ENCODE measurements around the gene MYOCD.

The MYOCD gene

DNA sequence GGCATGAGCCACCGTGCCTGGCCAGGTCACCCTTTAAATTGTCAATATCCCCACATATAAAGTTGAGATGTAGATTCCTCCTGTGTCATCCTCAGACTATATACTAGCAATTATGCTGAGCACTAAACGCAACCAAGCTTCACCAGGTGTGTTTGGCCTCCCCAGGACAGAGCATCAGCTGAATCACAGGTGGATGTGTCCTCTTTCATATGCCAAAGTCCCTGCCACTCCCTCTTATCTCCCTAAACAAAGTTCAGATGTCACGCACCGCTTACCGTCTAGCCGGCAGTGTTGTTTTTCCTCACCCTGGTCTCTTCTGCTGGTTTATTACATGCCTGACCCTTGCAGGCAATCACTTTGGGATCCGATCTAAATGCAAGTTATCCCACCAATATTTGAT, 79.8 kb downstream of the MYOCD start:
- no peak for DNase-seq (ENCODE audit: low read depth, low spot score)

DNA sequence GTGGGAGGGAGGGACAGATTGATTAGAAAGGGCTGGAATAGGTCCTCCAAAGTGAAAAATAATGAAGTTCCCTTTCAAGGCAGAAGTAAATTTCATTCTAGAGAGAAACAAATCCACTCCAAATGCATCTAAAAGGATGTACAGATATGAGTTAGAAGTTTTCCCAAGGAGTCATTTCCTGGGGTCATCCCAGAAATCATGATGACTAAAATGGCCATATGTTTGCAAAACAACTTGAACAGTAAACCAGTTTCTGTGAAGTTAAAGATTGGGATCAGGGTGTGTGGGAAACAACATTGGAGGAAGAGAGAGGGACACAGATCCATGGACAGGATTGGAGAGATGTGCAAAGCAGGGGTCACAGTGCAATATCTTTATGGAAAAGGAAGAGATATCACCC, 91.1 kb downstream of the MYOCD start:
- no peak for DNase-seq (ENCODE audit: low read depth, low spot score)

DNA sequence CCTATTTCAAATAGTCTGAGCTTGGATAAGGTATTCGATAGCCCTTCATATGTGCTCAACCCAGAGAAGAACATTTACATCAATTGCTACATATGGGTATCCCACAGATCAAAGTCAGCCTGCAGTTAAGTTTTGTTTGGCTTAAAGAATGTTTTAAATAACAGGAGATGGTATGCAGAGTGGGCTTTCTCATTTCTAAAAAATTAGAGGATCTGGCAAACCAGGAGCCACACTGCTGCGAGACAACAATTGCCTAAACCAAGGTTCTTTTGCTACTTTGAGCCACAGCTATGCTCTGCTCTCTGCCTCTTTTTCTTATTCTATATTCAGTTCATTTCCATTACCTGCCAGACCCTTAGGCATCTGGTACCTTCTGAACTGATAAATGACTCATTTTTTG, 93.4 kb downstream of the MYOCD start:
- no peak for DNase-seq (ENCODE audit: low read depth, low spot score)

DNA sequence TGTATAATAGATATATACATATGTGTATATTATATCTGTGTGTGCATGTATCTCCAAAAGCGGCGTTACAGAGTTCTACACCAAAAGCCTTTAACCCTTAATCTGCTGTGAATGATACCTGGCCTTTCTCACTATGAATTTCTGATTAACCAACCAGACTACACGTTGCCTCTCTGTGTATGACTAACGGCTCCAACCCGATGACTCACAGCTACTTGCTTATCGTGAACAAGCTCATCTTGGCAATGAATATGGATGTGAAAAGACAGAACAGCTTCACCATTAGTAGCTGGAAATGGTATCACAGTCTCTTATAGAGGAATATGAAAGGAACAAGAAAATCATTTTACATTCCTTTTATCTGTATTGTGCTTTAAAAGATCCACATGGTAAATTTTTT, 99.9 kb downstream of the MYOCD start:
- DNase-seq (ENCODE audit: low read depth, low spot score): no peak

DNA sequence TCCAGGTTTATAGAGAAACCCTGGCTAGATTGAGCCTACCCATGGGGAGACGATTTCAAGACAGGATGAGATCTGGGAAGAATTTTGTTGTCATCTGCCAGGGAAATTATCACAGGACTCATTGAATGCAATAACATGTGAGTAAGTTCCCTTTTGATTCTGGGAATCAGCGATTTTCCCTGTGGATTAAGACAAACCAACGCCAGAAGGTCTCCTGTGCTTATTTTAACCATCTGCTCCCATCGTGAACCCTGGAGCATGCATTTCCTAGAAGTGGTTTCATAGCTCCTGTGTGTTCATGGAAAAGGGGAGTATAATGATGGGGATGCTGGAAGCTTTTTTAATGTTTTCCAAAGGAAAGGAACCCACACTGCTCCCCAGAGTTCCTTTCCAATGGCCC, 102.6 kb downstream of the MYOCD start:
- no peak for DNase-seq (ENCODE audit: low read depth, low spot score)

DNA sequence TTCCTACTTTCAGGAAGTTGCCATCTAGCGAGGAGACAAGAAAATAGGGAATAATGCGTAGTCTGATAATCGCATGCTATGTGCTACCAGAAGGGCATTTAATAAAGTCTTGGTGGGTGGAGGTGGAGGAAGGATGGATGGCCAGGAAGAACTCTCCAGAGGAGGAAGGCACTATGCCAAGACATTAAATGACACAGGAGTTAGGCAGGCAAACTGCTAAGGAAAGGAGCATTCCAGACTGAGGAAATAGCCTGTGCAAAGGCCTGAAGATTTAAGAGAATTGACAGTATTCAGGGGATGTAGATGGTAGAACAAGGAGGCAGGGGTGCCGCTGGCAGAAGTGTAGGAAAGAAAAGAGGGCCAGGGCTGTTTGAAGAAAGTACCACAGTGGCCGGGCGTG, 104.3 kb downstream of the MYOCD start:
- DNase-seq (ENCODE audit: low read depth, low spot score): no peak

DNA sequence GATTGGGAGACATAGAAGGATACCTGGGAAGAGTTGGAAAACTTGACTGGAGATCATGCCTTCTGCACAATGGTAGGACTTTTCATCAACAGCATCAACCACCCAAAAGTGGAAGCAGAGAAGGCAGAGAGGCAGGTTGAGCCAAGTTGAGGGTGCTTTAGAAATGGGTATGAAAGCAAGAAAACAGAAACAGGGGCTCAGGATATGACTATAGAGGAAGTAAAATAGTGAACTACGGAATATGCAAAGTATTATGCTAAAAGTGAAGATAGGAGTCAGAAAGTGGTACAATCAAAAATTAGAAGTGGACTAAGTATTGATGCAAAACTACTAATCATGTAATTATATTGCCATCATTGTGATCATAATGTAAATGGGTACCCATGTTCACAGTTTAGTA, 107.5 kb downstream of the MYOCD start:
- DNase-seq (ENCODE audit: low read depth, low spot score): no peak

DNA sequence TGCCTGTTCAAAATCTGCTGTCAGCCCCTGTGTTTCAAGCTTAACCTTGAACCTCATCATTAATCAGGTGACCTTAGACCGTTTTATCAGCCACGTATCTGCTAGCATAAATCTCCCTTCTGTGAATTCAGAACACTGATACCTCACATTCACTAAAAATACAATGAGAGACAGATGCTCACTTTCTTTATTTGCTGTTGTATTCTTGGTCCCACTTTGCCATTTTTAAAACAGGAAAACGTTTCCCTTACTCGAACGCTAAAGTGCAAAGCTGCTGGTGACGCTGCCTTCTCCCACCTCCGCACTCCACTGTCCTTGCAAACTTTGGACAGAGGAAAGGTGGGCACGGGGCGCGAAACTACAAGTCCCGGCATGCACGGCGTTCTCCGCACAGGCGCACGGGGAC, 123.4 kb downstream of the MYOCD start:
- DNase-seq (ENCODE audit: low read depth, low spot score): peak; percentile 47

DNA sequence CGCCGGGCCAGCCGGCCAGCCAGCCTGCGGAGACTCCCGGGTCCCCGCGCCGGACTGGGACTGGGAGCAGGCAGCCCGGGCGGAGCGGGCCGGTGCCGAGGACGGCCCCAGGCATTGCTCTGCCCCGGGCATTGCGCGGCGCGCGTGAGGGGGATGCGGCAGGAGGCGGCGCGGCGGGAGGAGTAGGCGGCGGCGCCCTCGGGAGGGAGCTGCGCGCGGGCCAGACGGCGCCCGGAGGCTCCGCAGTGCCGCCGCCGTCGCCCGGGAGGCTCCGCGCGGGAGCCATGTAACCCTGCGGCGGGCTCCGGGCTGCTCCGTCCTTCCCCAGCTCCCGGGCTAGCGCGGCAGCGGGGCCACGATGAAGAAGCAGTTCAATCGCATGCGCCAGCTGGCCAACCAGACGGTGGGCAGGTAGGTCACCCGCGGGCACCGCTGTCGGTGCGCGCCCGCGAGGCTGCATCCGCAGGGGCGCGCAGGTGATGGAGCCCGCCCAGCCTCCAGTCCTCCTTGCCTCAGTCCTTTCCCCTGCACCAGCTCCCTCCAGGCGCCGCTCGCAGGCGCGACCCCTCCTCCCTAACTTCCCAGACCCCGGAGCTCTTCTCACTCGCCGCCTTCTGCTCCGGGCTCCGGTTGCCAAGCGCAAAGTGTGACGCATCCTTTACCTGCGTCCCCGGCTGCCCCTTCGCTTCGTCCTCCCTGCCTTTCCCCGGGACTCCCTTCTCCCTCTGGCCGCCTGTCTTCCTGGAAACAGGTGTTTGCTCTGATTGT, 124.0 kb downstream of the MYOCD start, which contains the start of gene ARHGAP44:
Gene ARHGAP44, plus strand, starts transcription at position 18 of the 768 bp plus-strand sequence. Its CDS starts 341 bp downstream, at position 359.
- no peak for DNase-seq (ENCODE audit: low read depth, low spot score)

DNA sequence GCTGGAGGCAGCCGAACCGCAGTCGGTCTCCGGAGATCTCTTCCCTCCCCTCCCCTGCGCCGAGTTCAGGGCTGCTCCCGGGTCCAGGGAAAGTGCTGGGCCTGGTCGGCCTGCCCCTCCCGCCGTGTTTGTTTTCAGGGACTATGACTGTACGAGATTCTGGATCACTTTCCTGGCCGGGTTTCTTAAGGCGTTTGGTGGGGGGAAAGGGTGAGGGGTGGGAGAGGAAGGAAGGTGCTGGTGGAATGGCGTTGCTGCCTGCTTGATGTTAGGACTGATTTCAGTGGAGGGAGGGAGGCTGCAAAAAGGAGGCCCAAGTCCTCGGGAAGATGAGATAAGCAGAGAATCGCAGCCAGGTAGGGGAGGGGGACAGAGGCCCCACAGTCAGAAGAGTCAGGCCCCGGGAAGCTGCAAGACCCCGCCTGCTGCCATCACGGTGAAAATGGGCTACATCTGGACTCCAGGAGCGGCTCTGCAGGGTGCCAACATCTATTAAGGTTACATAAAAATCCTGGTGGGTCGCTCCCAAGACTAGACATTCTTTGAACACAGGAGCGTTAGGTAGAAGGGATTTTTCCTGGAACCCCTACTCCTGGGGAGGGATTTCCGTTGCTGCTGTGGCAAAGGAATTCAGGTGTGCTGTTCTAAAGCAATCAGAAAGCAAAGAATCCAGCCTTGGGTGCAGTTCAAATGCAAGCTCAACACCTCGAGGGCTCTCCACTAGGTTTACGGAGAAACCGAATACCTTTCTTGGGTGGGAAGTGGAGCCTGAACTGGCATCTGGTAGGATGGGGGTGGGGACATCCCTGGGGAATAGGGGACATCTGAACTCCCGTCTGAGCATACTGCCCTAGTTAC, 124.8 kb downstream of the MYOCD start:
- DNase-seq (ENCODE audit: low read depth, low spot score): no peak

DNA sequence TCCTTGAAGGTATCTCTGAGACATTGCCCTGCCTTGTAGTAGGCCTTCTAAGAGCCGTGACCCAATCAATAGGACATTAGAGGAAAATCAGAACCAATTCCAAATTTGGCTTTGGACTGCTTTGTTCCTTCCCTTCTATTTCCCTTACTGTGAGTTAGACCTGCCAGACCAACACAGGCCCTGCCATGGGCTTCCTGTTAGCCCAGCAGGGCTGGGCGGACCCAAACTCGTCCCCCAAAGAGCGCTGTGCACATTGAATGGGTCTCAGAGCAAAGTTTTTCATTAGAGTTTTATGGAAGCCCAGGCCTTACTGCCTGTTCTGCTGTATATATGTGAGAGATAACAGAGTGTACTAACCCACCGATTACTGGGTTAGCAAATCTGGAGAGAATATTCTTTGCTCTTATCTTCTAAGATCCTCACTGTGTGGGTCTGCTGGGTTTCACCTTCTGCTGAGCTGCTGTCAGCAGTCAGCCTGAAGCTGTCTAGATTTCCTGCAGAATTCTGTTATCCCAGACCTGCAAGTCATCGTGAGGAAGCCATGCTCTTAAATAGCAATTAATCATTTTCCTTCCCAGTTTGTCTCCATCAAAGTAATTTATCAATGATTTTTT, 129.3 kb downstream of the MYOCD start:
- DNase-seq (ENCODE audit: low read depth, low spot score): no peak

DNA sequence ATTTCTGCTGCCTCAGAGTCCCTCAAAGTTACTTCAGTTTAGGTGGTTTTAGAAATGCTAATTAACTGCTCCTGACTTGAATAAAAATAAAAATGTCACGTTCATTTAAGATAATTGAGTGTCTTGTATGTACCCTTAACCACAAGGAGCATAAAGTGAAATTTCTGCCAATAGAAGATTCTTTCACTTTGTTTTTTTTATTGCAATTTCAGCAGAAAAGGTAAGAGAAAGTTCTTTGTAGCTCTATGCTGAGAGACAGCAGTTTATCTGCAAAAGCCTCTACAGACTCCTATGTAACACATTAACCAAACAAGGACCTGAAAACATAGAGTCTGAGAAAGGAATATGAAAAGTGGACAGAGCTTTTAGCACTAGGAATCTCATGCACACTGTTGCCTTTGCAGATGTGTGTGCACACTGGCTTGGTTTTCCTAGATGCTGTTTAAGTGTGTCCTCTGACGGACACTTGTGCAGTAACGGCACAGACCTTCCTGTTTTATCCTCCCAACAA, 135.2 kb downstream of the MYOCD start:
- DNase-seq (ENCODE audit: low read depth, low spot score): no peak

DNA sequence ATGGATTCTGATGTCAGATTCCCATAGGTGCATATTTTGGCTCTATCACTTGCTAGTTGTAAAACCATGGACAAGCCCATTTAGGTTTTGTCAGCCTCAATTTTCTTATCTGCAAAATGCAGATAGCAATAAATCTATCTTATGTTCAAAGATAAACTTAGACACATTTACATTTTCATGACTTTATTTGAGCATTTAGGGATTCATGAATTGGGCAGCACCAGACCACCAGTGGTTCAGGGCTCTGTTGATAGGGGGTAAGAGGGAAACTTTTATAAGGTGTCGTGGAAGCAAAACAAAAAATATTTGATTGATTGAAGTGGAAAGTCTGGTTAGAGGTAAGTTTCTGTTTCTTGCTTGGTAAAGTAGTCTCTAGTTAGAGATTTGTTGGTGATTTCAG, 140.9 kb downstream of the MYOCD start:
- DNase-seq (ENCODE audit: low read depth, low spot score): no peak

DNA sequence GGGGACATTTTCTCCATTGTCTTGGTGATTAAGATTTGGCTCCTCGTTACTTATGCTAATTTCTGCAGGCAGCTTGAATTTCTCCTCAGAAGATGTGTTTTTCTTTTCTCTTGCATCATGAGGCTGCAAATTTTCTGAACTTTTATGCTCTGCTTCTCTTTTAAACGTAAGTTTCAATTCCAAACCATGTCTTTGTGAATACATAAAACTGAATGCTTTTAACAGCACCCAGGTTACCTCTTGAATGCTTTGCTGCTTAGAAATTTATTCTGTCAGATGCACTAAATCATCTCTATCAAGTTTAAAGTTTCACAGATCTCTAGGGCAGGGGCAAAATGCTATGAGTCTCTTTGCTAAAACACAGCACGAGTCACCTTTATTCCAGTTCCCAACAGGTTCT, 143.0 kb downstream of the MYOCD start:
- DNase-seq (ENCODE audit: low read depth, low spot score): no peak

DNA sequence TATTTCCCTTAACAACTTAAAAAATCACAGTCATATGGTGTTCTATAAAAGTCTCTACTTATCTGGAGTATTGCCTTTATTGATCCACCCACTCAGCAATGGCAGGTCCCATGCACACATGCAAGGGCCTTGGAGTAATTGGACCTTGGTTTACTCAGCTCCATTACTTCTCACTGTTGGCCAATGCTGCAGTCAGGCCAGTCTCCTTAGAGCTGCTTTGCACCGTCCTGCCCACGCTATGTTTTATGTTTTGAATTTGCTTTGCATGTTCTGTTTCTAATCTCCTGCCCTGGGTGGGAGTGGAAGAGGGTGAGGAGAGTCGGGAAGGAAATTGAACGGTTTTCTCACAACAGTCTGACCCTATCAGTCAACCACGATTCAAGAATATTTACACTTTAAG, 147.2 kb downstream of the MYOCD start:
- DNase-seq (ENCODE audit: low read depth, low spot score): no peak

DNA sequence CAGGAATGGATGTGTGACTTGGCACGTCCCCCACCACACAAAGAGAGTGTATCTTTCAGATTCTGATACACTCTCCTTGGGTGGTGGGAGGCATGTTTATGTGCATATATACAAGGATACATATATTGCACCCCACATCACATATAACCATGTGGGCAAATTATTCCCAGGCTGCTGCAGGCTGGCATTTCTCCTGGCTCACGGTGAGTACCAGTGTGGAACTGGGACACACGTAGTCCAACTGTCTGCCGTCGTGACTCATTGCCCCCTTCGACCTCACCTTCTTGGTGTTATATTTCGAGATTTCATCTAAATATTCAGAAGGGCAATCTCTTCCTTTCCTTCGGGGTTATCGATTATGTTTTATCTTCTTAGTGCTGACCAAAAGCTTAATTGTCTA, 148.0 kb downstream of the MYOCD start:
- DNase-seq (ENCODE audit: low read depth, low spot score): no peak

DNA sequence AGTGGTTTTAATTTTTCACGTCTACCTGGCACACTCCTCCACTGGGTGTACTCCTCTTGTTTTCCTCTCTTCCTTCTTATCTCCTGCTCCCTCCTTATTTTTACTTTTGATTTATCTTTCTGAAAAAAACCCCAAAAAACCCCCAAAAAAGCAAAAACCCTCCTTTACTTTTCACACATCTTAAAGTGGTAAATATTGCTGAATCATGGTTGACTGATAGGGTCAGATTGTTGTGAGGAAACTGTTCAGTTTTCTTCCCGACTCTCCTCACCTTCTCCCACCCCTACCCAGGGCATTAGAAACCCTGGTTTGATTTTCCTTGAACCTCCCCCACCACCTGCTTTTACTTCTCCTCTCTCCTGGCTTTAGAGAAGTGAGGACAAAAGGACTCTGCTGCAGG, 149.0 kb downstream of the MYOCD start:
- no peak for DNase-seq (ENCODE audit: low read depth, low spot score)

DNA sequence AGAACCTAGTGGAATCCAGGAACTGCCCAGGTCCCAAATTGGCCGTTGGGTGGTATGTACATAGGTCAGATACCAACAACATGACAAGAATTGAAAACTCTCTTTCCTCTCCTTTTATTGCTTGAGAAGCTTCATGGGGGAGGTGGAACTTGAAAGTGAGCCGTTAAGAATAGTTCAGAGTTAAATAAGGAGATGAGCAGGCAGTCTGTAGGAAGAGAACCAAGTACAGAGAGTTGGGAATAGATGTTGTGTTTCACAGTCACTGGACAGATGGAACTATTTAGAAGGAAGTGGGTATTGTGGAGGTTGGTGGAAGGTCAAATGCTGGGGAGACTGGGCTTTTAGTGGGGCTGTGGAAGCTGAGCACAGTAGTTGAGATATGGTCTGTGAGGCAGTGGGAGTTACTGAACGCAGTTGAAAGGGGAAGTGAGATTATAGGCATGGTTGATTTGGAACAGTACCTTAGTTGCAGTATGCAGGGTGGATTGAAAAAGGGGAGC, 150.0 kb downstream of the MYOCD start:
- DNase-seq (ENCODE audit: low read depth, low spot score): no peak
